ENCODE measurements around the gene RAG1.
"Not testable (repeated sequence)": the region's sequence is repeated elsewhere in the genome, so short reads cannot be mapped to it uniquely, and the experiment has no call there.

RAG1 gene

GRCh38 chr11:36567694-36568093 lies at the start of gene RAG1:
Gene RAG1 (plus strand): TSS chr11:36568007. CDS start chr11:36573305, 5,298 bp downstream.
- DNase-seq (ENCODE audit: low read depth): no peak

GRCh38 chr11:36530840-36531239 lies 37.0 kb upstream of the RAG1 start:
- DNase-seq (ENCODE audit: low read depth): no peak

- DNase-seq (ENCODE audit: low read depth): no peak
These were observed 34.7 kb upstream of the RAG1 start for GRCh38 chr11:36532941-36533601.

GRCh38 chr11:36534276-36534840 lies 33.4 kb upstream of the RAG1 start:
- DNase-seq (ENCODE audit: low read depth): no peak

- no peak for DNase-seq (ENCODE audit: low read depth)
These were observed 26.8 kb upstream of the RAG1 start for GRCh38 chr11:36540998-36541397.

- no peak for DNase-seq (ENCODE audit: low read depth)
These were observed 17.3 kb upstream of the RAG1 start for GRCh38 chr11:36550385-36551115.

- not testable (repeated sequence) for DNase-seq (ENCODE audit: low read depth)
These were observed 10.4 kb upstream of the RAG1 start for GRCh38 chr11:36557390-36557789.

GRCh38 chr11:36557991-36558390 lies 9.8 kb upstream of the RAG1 start:
- no peak for DNase-seq (ENCODE audit: low read depth)

- no peak for DNase-seq (ENCODE audit: low read depth)
These were observed 9.0 kb upstream of the RAG1 start for GRCh38 chr11:36558571-36559413.

- no peak for DNase-seq (ENCODE audit: low read depth)
These were observed 3.3 kb upstream of the RAG1 start for GRCh38 chr11:36564376-36565030.

- no peak for DNase-seq (ENCODE audit: low read depth)
These were observed 2.7 kb upstream of the RAG1 start for GRCh38 chr11:36565031-36565610.

- DNase-seq (ENCODE audit: low read depth): no peak
These were observed 1.3 kb upstream of the RAG1 start for GRCh38 chr11:36566407-36567053.

GRCh38 chr11:36569095-36569494 lies 1.3 kb downstream of the RAG1 start:
- no peak for DNase-seq (ENCODE audit: low read depth)

- DNase-seq (ENCODE audit: low read depth): no peak
These were observed 6.7 kb downstream of the RAG1 start for GRCh38 chr11:36574486-36574885.

GRCh38 chr11:36577373-36577772 lies 9.6 kb downstream of the RAG1 start:
- DNase-seq (ENCODE audit: low read depth): no peak

- DNase-seq (ENCODE audit: low read depth): no peak
These were observed 10.1 kb downstream of the RAG1 start for GRCh38 chr11:36577859-36578258.

GRCh38 chr11:36578458-36578857 lies 10.7 kb downstream of the RAG1 start:
- no peak for DNase-seq (ENCODE audit: low read depth)

- no peak for DNase-seq (ENCODE audit: low read depth)
These were observed 13.7 kb downstream of the RAG1 start for GRCh38 chr11:36581536-36581935.

- DNase-seq (ENCODE audit: low read depth): no peak
These were observed 15.9 kb downstream of the RAG1 start for GRCh38 chr11:36583667-36584066.

GRCh38 chr11:36586543-36586942 lies 18.7 kb downstream of the RAG1 start:
- no peak for DNase-seq (ENCODE audit: low read depth)

GRCh38 chr11:36588099-36588498 lies 20.3 kb downstream of the RAG1 start:
- no peak for DNase-seq (ENCODE audit: low read depth)
